GM18951 (cell line): ENCODE data around the gene UBE4A.

ENCODE experiments used
- POLR2A ChIP-seq: IDR thresholded peaks from 4 replicates; pipeline ENCODE4 v1.6.1; 2011; ENCODE audit warnings: mild to moderate bottlenecking; ENCODE audit not compliant: insufficient read length, insufficient read depth; ENCODE audit errors: extremely low read depth
- in situ Hi-C: fragments of 300-500 bp; cut with MboI; formaldehyde crosslinking; loops from one replicate; pipeline ENCODE4 v1.12.0; 2022; ENCODE audit warnings: low sequenced_read_pairs, mixed read lengths, inconsistent platforms; ENCODE audit not compliant: unreplicated experiment

Gene UBE4A

GRCh38 chr11:118358071-118358470 is 1.3 kb upstream of the UBE4A start:
- in situ Hi-C loops, result loop anchor here (10.0 kb wide), 1 partner anchor 153 kb away; no protein-coding TSS in a partner anchor
- no peak for TF ChIP-seq POLR2A

- in situ Hi-C loops, result no loop called here
Observed at GRCh38 chr11:118364956-118365615, 5.7 kb downstream of the UBE4A start.

GRCh38 chr11:118366287-118366686 is 6.9 kb downstream of the UBE4A start:
- in situ Hi-C loops, result no loop called here
- TF ChIP-seq POLR2A, result no peak

More at GRCh38 chr11:118364956-118365615, 5.7 kb downstream of the UBE4A start:
- TF ChIP-seq POLR2A, result no peak

- TF ChIP-seq POLR2A, result no peak
- in situ Hi-C loops, result no loop called here
Observed at GRCh38 chr11:118370774-118371173, 11.4 kb downstream of the UBE4A start.

- in situ Hi-C loops, result no loop called here
- TF ChIP-seq POLR2A, result no peak
Observed at GRCh38 chr11:118373263-118373662, 13.9 kb downstream of the UBE4A start.

- in situ Hi-C loops, result no loop called here
- no peak for TF ChIP-seq POLR2A
Observed at GRCh38 chr11:118373871-118374270, 14.5 kb downstream of the UBE4A start.

- in situ Hi-C loops, result no loop called here
- TF ChIP-seq POLR2A, result no peak
Observed at GRCh38 chr11:118374729-118375128, 15.3 kb downstream of the UBE4A start.

- in situ Hi-C loops, result no loop called here
- TF ChIP-seq POLR2A, result no peak
Observed at GRCh38 chr11:118375978-118376377, 16.6 kb downstream of the UBE4A start.

- no peak for TF ChIP-seq POLR2A
- in situ Hi-C loops, result no loop called here
Observed at GRCh38 chr11:118379497-118379896, 20.1 kb downstream of the UBE4A start.

- in situ Hi-C loops, result no loop called here
- TF ChIP-seq POLR2A, result no peak
Observed at GRCh38 chr11:118380571-118380970, 21.2 kb downstream of the UBE4A start.

- in situ Hi-C loops, result no loop called here
- TF ChIP-seq POLR2A, result no peak
Observed at GRCh38 chr11:118382954-118383353, 23.6 kb downstream of the UBE4A start.

- no peak for TF ChIP-seq POLR2A
- in situ Hi-C loops, result no loop called here
Observed at GRCh38 chr11:118383657-118384056, 24.3 kb downstream of the UBE4A start.

- in situ Hi-C loops, result loop anchor here (10.0 kb wide), 1 partner anchor 89 kb away; no protein-coding TSS in a partner anchor
- no peak for TF ChIP-seq POLR2A
Observed at GRCh38 chr11:118396097-118396501, 36.7 kb downstream of the UBE4A start.

- in situ Hi-C loops, result loop anchor here (10.0 kb wide), 1 partner anchor 87 kb away; no protein-coding TSS in a partner anchor
- no peak for TF ChIP-seq POLR2A
Observed at GRCh38 chr11:118397448-118397847, 38.0 kb downstream of the UBE4A start.

- TF ChIP-seq POLR2A, result no peak
- in situ Hi-C loops, result loop anchor here (10.0 kb wide), 1 partner anchor 86 kb away; no protein-coding TSS in a partner anchor
Observed at GRCh38 chr11:118398791-118399559, 39.6 kb downstream of the UBE4A start.
